G401.6 (cell line): ENCODE data around the gene NOA1.
"Not testable (repeated sequence)": the region's sequence is repeated elsewhere in the genome, so short reads cannot be mapped to it uniquely, and the experiment has no call there.

ENCODE experiments used
- FAIRE-seq: peaks from 2 replicates; lab custom pipeline; 2012; peaks lifted over from hg19 to GRCh38; lab: Jason Lieb, UNC

Gene NOA1

GRCh38 chr4:56953680-56954520 is 23.5 kb downstream of the NOA1 start:
- FAIRE-seq: no peak

GRCh38 chr4:56941403-56941802 is 36.0 kb downstream of the NOA1 start:
- FAIRE-seq: no peak

GRCh38 chr4:56940971-56941370 is 36.4 kb downstream of the NOA1 start:
- no peak for FAIRE-seq

GRCh38 chr4:56940403-56940802 is 37.0 kb downstream of the NOA1 start:
- no peak for FAIRE-seq

GRCh38 chr4:56939826-56940225 is 37.6 kb downstream of the NOA1 start:
- FAIRE-seq: not testable (repeated sequence)

GRCh38 chr4:56937262-56937661 is 40.1 kb downstream of the NOA1 start:
- no peak for FAIRE-seq

- FAIRE-seq: no peak
Measured at GRCh38 chr4:56931924-56932323, 45.5 kb downstream of the NOA1 start.

- no peak for FAIRE-seq
Measured at GRCh38 chr4:56930638-56931037, 46.8 kb downstream of the NOA1 start.

GRCh38 chr4:56927196-56927595 is 50.2 kb downstream of the NOA1 start:
- no peak for FAIRE-seq

GRCh38 chr4:56914977-56915376 is 62.4 kb downstream of the NOA1 start:
- not testable (repeated sequence) for FAIRE-seq

- no peak for FAIRE-seq
Measured at GRCh38 chr4:56914336-56914735, 63.1 kb downstream of the NOA1 start.
